Measurements from ENCODE around the gene C1orf56. TPM values are rescaled to one million over a fixed set of nuclear protein-coding genes. Genes with fewer than 3 reads are reported as not detected.
A peak's percentile ranks its signal among the peaks of the same experiment; 100 is the strongest.

The C1orf56 gene
- total RNA-seq, 5 donors from 2014 or later (not counting 1 experiment from before 2014, with no cell fraction given): 0.61 to 4.8 (median 3.3) TPM

- no peaks in the 10 kb centered on the region for H3K27me3 Mint-ChIP-seq
- ChIA-PET POLR2A (no interaction called here), CTCF (interaction anchor here in 1 of 2 donors (3.4 kb wide), 1 partner anchor 12 kb away, joined by 30 read pairs; no protein-coding TSS in a partner anchor)
- no peak for DNase-seq
- H3K27ac ChIP-seq (ENCODE audit: low read length): peak overlapping the region; percentile 97
- H3K36me3 ChIP-seq (ENCODE audit: control insufficient read depth in 2 of 2, extremely low read depth in 1 of 2, insufficient read depth in 1 of 2, low read length in 1 of 2): peaks cover 0 to 2% of the 10 kb centered on the region in 2 donors
- peaks cover 38 to 79% of the 10 kb centered on the region in 2 experiments for H3K4me1 ChIP-seq (ENCODE audit: control insufficient read depth in 1 of 2, extremely low read depth in 1 of 2, insufficient read depth in 2 of 2, low read length in 2 of 2)
- peaks cover 9% of the 10 kb centered on the region for H3K36me3 Mint-ChIP-seq
- peak overlapping the region; percentile 96 to 99 for H3K27ac Mint-ChIP-seq
- peak overlapping the region; percentile 96 to 98 (median 98) for H3K4me3 Mint-ChIP-seq
- WGBS (ENCODE audit: insufficient coverage): 25% methylated on average over 2 of the region's 4 CpGs
- H3K4me1 Mint-ChIP-seq: peaks cover 75 to 85% (median 82%) of the 10 kb centered on the region in 3 donors
- H3K9me3 Mint-ChIP-seq: no peaks in the 10 kb centered on the region
- ATAC-seq (replicated peaks in 1 of 4): peak in 1 of 4 experiments; percentile 7
- no peaks in the 10 kb centered on the region for H3K9me3 ChIP-seq
- no peaks in the 10 kb centered on the region for H3K27me3 ChIP-seq (replicated peaks in 1 of 2; ENCODE audit: control insufficient read depth in 2 of 2, extremely low read depth in 1 of 2, insufficient read depth in 2 of 2, low read length in 1 of 2)
- peak overlapping the region; percentile 80 to 82 for H3K4me3 ChIP-seq (ENCODE audit: control insufficient read depth in 1 of 2, extremely low read depth in 1 of 2, low read length in 1 of 2)
Measured at GRCh38 chr1:151007853-151008243, 39.7 kb upstream of the C1orf56 start.

GRCh38 chr1:151008244-151009205 lies 39.0 kb upstream of the C1orf56 start, which contains the start of gene PRUNE1:
Gene PRUNE1, plus strand, starts transcription at chr1:151008449. Its CDS starts 184 bp downstream, at chr1:151008633.
- DNase-seq (peak; percentile 86 to 99 (median 95)), ATAC-seq (replicated peaks in 1 of 4) (peak; percentile 88 to 93 (median 92))
- ChIA-PET CTCF (interaction anchor here in 1 of 2 donors (0.6 kb wide), 1 partner anchor 331 kb away, joined by 4 read pairs; no protein-coding TSS in a partner anchor), POLR2A (interaction anchor here in 1 of 2 donors (0.5 kb wide), 1 partner anchor 49 kb away, joined by 6 read pairs; no protein-coding TSS in a partner anchor)
- peaks cover 8% of the 10 kb centered on the region for H3K36me3 Mint-ChIP-seq
- Histone ChIP-seq H3K36me3 (ENCODE audit: control insufficient read depth in 2 of 2, extremely low read depth in 1 of 2, insufficient read depth in 1 of 2, low read length in 1 of 2) (peaks cover 0 to 8% of the 10 kb centered on the region in 2 donors), H3K27ac (ENCODE audit: low read length) (peak within 1 kb of the TSS; percentile 97), H3K4me1 (ENCODE audit: control insufficient read depth in 1 of 2, extremely low read depth in 1 of 2, insufficient read depth in 2 of 2, low read length in 2 of 2) (peaks cover 36 to 72% of the 10 kb centered on the region in 2 experiments), H3K27me3 (replicated peaks in 1 of 2; ENCODE audit: control insufficient read depth in 2 of 2, extremely low read depth in 1 of 2, insufficient read depth in 2 of 2, low read length in 1 of 2) (no peaks in the 10 kb centered on the region), H3K4me3 (ENCODE audit: control insufficient read depth in 1 of 2, extremely low read depth in 1 of 2, low read length in 1 of 2) (peak within 1 kb of the TSS; percentile 80 to 82), H3K9me3 (no peaks in the 10 kb centered on the region)
- H3K9me3 Mint-ChIP-seq: no peaks in the 10 kb centered on the region
- peak within 1 kb of the TSS; percentile 96 to 99 for H3K27ac Mint-ChIP-seq
- no peaks in the 10 kb centered on the region for H3K27me3 Mint-ChIP-seq
- WGBS (ENCODE audit: insufficient coverage): under 1% methylated on average over 58 of the region's 69 CpGs
- H3K4me1 Mint-ChIP-seq: peaks cover 77 to 86% (median 83%) of the 10 kb centered on the region in 3 donors
- H3K4me3 Mint-ChIP-seq: peak within 1 kb of the TSS; percentile 96 to 98 (median 98)

- Histone ChIP-seq H3K27me3 (replicated peaks in 1 of 2; ENCODE audit: control insufficient read depth in 2 of 2, extremely low read depth in 1 of 2, insufficient read depth in 2 of 2, low read length in 1 of 2) (no peaks in the 10 kb centered on the region), H3K36me3 (ENCODE audit: control insufficient read depth in 2 of 2, extremely low read depth in 1 of 2, insufficient read depth in 1 of 2, low read length in 1 of 2) (peaks cover 0 to 10% of the 10 kb centered on the region in 2 donors), H3K27ac (ENCODE audit: low read length) (peak overlapping the region; percentile 97), H3K9me3 (no peaks in the 10 kb centered on the region), H3K4me3 (ENCODE audit: control insufficient read depth in 1 of 2, extremely low read depth in 1 of 2, low read length in 1 of 2) (peak overlapping the region; percentile 80 to 82), H3K4me1 (ENCODE audit: control insufficient read depth in 1 of 2, extremely low read depth in 1 of 2, insufficient read depth in 2 of 2, low read length in 2 of 2) (peaks cover 36 to 67% of the 10 kb centered on the region in 2 experiments)
- ATAC-seq (replicated peaks in 1 of 4) (no peak), DNase-seq (no peak)
- H3K27me3 Mint-ChIP-seq: no peaks in the 10 kb centered on the region
- 69% methylated on average over 2 of the region's 3 CpGs for WGBS (ENCODE audit: insufficient coverage)
- ChIA-PET CTCF (interaction anchor here in 1 of 2 donors (0.6 kb wide), 1 partner anchor 330 kb away, joined by 4 read pairs; no protein-coding TSS in a partner anchor), POLR2A (no interaction called here)
- peaks cover 8% of the 10 kb centered on the region for H3K36me3 Mint-ChIP-seq
- no peaks in the 10 kb centered on the region for H3K9me3 Mint-ChIP-seq
- peak overlapping the region; percentile 96 to 99 for H3K27ac Mint-ChIP-seq
- H3K4me1 Mint-ChIP-seq: peaks cover 72 to 82% (median 79%) of the 10 kb centered on the region in 3 donors
- H3K4me3 Mint-ChIP-seq: peak overlapping the region; percentile 96 to 98 (median 98)
Measured at GRCh38 chr1:151009206-151009587, 38.4 kb upstream of the C1orf56 start.

- peaks cover 34 to 63% of the 10 kb centered on the region in 2 experiments for H3K4me1 ChIP-seq (ENCODE audit: control insufficient read depth in 1 of 2, extremely low read depth in 1 of 2, insufficient read depth in 2 of 2, low read length in 2 of 2)
- WGBS (ENCODE audit: insufficient coverage): 80% methylated on average over 1 of the region's 8 CpGs
- Mint-ChIP-seq H3K4me1 (peaks cover 70 to 78% (median 74%) of the 10 kb centered on the region in 3 donors), H3K27me3 (no peaks in the 10 kb centered on the region), H3K27ac (peak overlapping the region; percentile 96 to 99), H3K9me3 (no peaks in the 10 kb centered on the region), H3K4me3 (peak overlapping the region; percentile 96 to 98 (median 98)), H3K36me3 (peaks cover 8% of the 10 kb centered on the region)
- ChIA-PET CTCF (interaction anchor here in 1 of 2 donors (0.6 kb wide), 1 partner anchor 330 kb away, joined by 4 read pairs; no protein-coding TSS in a partner anchor), POLR2A (no interaction called here)
- H3K9me3 ChIP-seq: no peaks in the 10 kb centered on the region
- peaks cover 0 to 10% of the 10 kb centered on the region in 2 donors for H3K36me3 ChIP-seq (ENCODE audit: control insufficient read depth in 2 of 2, extremely low read depth in 1 of 2, insufficient read depth in 1 of 2, low read length in 1 of 2)
- H3K4me3 ChIP-seq (ENCODE audit: control insufficient read depth in 1 of 2, extremely low read depth in 1 of 2, low read length in 1 of 2): peak overlapping the region in 1 of 2 donors; percentile 82
- H3K27ac ChIP-seq (ENCODE audit: low read length): peak overlapping the region; percentile 40
- no peak for DNase-seq
- no peak for ATAC-seq (replicated peaks in 1 of 4)
- H3K27me3 ChIP-seq (replicated peaks in 1 of 2; ENCODE audit: control insufficient read depth in 2 of 2, extremely low read depth in 1 of 2, insufficient read depth in 2 of 2, low read length in 1 of 2): no peaks in the 10 kb centered on the region
Measured at GRCh38 chr1:151009674-151010345, 37.7 kb upstream of the C1orf56 start.

- ATAC-seq (replicated peaks in 1 of 4): no peak
- peak overlapping the region; percentile 21 to 96 (median 24) for H3K4me3 Mint-ChIP-seq
- H3K9me3 Mint-ChIP-seq: no peaks in the 10 kb centered on the region
- Histone ChIP-seq H3K4me3 (ENCODE audit: control insufficient read depth in 1 of 2, extremely low read depth in 1 of 2, low read length in 1 of 2) (no peak overlapping the region), H3K9me3 (no peaks in the 10 kb centered on the region), H3K4me1 (ENCODE audit: control insufficient read depth in 1 of 2, extremely low read depth in 1 of 2, insufficient read depth in 2 of 2, low read length in 2 of 2) (peaks cover 32 to 58% of the 10 kb centered on the region in 2 experiments), H3K27me3 (replicated peaks in 1 of 2; ENCODE audit: control insufficient read depth in 2 of 2, extremely low read depth in 1 of 2, insufficient read depth in 2 of 2, low read length in 1 of 2) (no peaks in the 10 kb centered on the region), H3K27ac (ENCODE audit: low read length) (no peak overlapping the region), H3K36me3 (ENCODE audit: control insufficient read depth in 2 of 2, extremely low read depth in 1 of 2, insufficient read depth in 1 of 2, low read length in 1 of 2) (peaks cover 0 to 10% of the 10 kb centered on the region in 2 donors)
- ChIA-PET POLR2A (no interaction called here), CTCF (no interaction called here)
- DNase-seq: no peak
- no peaks in the 10 kb centered on the region for H3K27me3 Mint-ChIP-seq
- 100% methylated on average over 1 of the region's 3 CpGs for WGBS (ENCODE audit: insufficient coverage)
- H3K4me1 Mint-ChIP-seq: peaks cover 66 to 75% (median 72%) of the 10 kb centered on the region in 3 donors
- H3K27ac Mint-ChIP-seq: no peak overlapping the region
- peaks cover 8% of the 10 kb centered on the region for H3K36me3 Mint-ChIP-seq
Measured at GRCh38 chr1:151010346-151010726, 37.2 kb upstream of the C1orf56 start.
